GM18909 (cell line): Measurements from ENCODE around the gene ZNF778.

Experiments used
- ATAC-seq: cut with Tn5 transposase; IDR thresholded peaks from one replicate; pipeline ENCODE4 v1.9.1; 2021; ENCODE audit warnings: mild to moderate bottlenecking; ENCODE audit not compliant: unreplicated experiment, poor library complexity

Gene ZNF778

GRCh38 chr16:89217388-89218191 is at the start of gene ZNF778:
ZNF778 (plus strand) TSS chr16:89217703; CDS start chr16:89221128, 3,425 bp downstream.
- ATAC-seq: peak; percentile 85

GRCh38 chr16:89168381-89169189 is 48.9 kb upstream of the ZNF778 start:
- no peak for ATAC-seq

DNA sequence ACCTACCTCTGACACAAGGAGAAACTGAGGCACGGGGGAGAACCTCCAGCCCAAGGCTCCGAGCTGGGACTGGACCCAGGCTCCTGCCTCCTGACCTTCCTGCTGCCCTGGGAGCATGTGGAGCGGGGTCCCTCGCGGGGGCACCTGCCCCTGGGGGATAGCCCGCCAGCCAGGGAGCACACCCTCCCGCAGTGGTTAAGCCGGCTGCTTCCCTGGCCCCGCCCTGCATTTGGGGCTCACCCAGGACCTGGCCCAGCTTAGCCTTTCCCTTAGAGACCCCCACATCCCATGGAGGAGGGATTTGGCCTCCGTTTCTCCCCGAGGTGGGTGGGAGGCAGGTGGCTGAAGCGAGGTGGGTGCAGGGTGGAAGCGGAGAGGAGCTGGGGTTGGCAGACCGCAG is 47.7 kb upstream of the ZNF778 start:
- no peak for ATAC-seq

GRCh38 chr16:89170346-89171215 is 46.9 kb upstream of the ZNF778 start:
- ATAC-seq: no peak

DNA sequence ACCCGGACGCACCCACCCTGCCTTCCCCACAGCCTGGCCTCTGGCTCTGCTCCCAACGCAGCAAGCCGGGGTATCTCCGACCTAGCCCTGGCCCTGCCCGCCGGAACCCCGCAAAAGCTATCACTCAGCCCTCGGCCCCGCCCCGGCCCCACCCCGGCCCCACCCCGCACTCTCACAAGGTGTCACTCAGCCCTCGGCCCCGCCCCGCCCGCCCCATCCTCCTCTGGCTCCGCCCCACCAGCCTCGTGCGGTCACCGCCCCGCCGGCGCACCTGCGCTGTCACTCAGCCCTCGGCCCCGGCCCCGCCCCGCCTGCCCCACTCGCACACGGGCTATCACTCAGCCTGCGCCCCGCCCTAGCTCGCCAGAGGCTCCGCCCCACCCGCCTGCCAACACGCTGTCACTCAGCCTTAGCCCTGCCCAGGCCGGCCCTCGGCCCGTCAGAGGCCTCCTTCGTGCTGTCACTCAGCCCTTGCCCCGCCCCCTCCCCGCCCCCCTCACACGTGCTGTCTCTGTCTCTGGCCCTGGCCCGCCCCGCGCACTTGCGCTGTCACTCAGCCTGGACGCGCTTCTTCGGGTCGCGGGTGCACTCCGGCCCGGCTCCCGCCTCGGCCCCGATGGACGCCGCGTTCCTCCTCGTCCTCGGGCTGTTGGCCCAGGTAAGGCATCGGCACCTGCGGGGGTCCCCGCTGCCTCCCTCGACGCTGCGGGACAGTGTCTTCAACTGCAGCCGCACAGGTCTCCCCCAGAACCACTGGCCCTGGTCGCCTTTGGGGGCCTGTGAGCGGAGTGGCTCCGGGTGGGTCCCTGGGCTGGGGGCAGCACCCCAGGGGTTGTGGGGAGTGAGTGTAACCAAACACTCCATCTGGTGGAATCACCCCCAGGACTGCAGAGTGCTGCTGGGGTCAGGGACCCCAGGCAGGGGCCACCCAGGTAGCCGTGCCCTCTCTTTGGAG is 46.0 kb upstream of the ZNF778 start, which contains the start of gene CDH15:
TSS of gene CDH15 (plus strand) at position 533 of the 955 bp plus-strand sequence. CDS start at position 617, 84 bp downstream.
- peak; percentile 86 for ATAC-seq

- no peak for ATAC-seq
Measured at GRCh38 chr16:89172171-89172527, 45.4 kb upstream of the ZNF778 start.

GRCh38 chr16:89172528-89173173 is 44.9 kb upstream of the ZNF778 start:
- no peak for ATAC-seq

DNA sequence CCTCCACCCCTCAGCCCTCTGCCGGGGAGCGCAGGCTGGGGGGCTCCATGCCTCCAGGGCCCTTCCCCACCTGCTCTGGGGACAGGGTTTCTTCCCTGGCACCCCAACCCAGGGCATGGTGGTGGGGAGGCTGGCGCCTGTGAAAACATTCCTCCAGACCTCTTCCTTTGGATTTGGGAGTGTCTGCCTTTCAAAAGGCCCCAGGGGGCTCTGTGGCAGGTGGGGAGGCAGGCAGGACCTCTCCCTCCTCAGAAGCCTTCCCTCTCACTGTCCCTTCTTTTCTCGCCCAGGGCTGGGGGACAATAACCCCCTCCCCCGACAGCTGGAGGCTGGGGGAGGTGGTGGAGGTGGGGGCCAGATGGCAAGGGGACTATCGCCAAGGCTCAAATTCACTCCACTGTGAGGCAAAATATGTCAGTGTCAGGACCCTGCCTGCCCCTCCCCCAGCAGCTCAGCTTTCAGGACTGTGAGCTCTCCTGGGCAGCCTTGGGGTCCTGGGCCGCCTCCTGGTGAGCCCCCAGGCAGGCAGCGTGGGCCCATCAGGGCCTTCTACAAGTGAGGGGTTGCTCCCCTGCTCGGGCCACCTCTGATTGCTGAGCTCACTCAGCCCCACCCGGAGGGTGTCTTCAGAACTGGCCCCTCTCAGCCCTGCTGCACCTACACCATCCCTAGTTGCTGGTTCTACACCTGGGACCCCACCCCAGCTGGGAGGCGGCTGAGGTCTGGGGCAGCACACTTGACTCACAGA is 44.2 kb upstream of the ZNF778 start:
- no peak for ATAC-seq

- ATAC-seq: no peak
Measured at GRCh38 chr16:89174055-89174827, 43.3 kb upstream of the ZNF778 start.

DNA sequence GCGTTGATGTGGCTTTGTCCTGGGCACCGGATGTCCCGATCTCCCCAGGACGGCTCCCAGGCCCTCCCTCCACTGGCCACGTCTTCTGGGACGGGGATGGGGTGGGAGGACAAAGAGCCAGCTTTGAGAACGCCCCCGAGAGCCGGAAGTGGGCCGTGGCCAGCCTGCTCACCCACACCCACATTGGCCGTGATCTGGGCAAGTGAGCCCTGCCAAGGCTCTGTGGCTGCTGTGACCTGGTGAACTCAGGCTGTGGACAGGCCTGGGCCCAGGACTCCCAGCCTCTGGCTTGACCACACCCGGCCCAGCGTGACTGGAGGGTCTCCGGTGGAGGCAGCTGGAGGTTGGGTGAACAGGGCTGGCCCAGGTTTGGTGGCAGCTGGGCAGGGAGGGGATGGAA is 42.6 kb upstream of the ZNF778 start:
- no peak for ATAC-seq

DNA sequence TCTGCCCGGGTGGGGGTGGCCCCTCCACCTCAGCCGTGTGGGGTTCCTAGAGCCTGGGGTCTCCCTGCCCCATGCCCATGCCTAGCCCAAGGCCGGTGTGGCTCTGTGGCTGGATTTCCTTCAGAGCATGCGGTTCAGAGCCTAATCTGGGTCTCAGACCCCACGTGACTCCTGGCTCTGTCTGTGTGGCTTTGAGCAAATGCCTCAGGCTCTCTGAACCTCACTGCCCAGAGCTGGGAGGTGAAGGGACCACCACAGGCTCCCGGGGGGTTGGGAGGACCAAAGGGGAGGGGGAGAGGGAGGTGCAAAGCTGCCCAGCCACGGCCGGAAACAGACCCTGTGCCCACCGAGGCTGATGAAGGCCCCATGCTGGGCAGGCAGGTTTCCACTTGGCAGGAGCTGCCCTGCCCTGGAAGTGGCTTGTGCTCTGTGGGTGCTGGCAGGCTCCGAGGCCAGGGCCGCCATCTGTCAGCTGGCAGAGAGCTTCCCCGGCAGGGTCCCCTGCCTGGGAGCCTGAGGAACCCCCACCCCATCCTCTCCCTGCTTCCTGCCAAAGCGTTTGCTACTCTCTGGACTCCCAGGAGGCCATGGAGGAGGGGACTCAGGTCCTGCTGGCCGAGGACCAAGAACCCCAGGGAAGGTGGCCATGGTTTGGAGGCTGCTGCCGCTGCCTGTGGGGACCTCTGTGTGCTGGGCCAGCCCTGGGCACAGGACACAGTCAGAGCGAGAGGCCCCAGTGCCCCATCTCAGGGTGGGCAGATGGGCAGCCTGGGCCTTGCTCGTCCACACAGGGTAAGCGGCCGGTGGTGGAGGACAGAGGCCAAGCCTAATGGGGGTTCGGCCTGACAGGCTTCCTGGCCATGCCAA is 42.0 kb upstream of the ZNF778 start:
- ATAC-seq: no peak

- no peak for ATAC-seq
Measured at GRCh38 chr16:89176147-89176690, 41.3 kb upstream of the ZNF778 start.

DNA sequence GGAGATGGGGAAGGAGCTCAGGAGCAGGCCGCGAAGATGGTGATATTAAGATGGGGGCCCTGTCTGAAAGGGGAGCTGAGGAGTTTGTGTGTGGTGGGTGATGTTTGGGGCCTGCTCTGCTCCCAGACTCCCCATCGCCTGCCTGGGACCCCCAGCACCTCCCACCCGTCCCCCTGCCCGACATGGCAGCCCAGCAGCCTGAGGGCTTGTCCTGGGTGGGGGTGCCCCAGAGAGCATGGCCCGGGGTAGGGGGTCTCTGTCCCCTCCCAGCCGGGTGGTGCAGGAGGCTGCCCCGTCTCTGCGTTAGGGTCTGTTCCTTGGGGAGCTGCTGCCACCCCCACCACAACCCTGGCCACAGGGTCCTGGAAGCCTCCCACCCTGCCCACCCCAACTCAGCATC is 40.8 kb upstream of the ZNF778 start:
- ATAC-seq: no peak

DNA sequence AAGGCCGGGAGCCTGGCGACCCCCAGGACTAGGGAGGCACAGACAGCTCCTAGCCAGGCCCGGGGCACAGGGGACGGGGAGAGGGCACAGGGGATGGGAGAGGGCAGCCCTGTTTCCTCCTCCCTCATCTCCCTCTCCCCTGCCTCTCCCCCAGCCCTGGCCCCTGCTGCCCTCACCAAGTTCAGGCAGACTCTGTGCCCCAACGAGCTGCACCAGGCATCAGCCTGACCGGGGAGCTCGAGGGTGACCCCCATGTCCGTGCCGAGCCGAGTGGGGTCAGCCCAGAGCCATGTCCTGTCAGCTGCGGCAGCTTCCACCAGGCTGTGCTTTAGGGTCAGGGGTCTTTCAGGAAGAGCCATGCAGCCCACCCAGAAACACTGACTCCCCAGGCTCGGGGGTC is 40.0 kb upstream of the ZNF778 start:
- ATAC-seq: no peak

DNA sequence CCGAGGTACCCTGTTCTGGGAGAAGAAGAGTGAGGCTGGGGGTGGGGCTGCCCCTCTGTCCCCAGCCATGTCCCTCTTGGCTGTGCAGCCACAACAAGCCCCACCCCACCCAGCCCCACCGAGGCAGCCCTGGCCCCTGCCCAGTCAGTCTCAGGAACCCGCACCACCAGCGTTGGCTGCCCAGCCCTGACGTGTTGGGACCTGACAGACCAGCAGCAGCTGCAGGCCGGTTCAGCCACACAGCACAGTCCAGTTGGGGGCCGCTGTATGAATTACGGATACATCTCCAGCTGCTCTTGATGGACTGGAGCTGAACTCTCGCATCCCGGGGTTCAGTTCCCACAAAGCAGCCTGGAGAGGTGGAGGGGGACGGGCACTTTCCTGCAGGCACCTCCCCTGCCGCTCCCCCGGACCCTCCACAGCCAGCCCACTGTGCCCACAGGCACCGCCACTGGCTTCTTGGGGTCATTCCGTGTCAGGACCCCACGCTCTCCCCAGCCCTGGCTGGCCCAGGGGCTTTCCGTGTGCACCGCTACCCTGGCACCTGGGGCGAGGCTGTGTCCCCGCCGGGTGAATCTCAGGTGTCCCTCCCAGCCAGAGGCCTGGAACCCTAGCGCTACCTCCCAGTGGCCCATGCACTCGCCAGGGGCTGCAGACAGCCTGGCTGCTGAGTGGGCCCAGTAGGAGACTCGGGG is 38.9 kb upstream of the ZNF778 start:
- no peak for ATAC-seq

GRCh38 chr16:89179148-89179484 is 38.4 kb upstream of the ZNF778 start:
- ATAC-seq: no peak
